Mesenchymal stem cell (in vitro differentiated cells and primary cell): ENCODE results near the gene ROPN1L.

ENCODE experiments used
- DNase-seq: peaks from one replicate; pipeline ENCODE4 v3.0.0-alpha.2; 2013
- H2AFZ ChIP-seq: one replicate; pipeline ENCODE4 v1.6.1; 2013; ENCODE audit warnings: low read depth, mild to moderate bottlenecking, control low read depth, inconsistent platforms, low read length, moderate library complexity
- H2AK5ac ChIP-seq: 2 replicates; pipeline ENCODE4 v1.6.1; 2013; ENCODE audit warnings: low read length, moderate library complexity, mild to moderate bottlenecking, inconsistent platforms; ENCODE audit not compliant: severe bottlenecking
- H2BK120ac ChIP-seq: one replicate; pipeline ENCODE4 v1.6.1; 2013; ENCODE audit warnings: low read depth, mild to moderate bottlenecking, inconsistent platforms, low read length, moderate library complexity
- H2BK12ac ChIP-seq, 2 experiments: one replicate each; pipeline ENCODE4 v1.6.1; 2013; ENCODE audit warnings: inconsistent platforms in 2 of 2, low read length in 2 of 2, mild to moderate bottlenecking in 2 of 2, moderate library complexity in 2 of 2, control low read depth in 1 of 2
- H2BK15ac ChIP-seq: one replicate; pipeline ENCODE4 v1.6.1; 2013; ENCODE audit warnings: mild to moderate bottlenecking, low read depth, inconsistent platforms; ENCODE audit not compliant: poor library complexity, severe bottlenecking
- H2BK5ac ChIP-seq: 2 replicates; pipeline ENCODE4 v1.6.1; 2013; ENCODE audit warnings: low read depth, mild to moderate bottlenecking, low read length, control low read depth, inconsistent platforms; ENCODE audit not compliant: poor library complexity, severe bottlenecking
- H3K14ac ChIP-seq, 2 experiments: one replicate each; pipeline ENCODE4 v1.6.1; 2013; ENCODE audit warnings: inconsistent platforms in 2 of 2, low read length in 2 of 2, control low read depth in 1 of 2, mild to moderate bottlenecking in 1 of 2, moderate library complexity in 1 of 2
- H3K18ac ChIP-seq, 2 experiments: one replicate each; pipeline ENCODE4 v1.6.1; 2013; ENCODE audit warnings: inconsistent platforms in 2 of 2, low read length in 2 of 2, control low read depth in 1 of 2, low read depth in 1 of 2, mild to moderate bottlenecking in 1 of 2
- H3K23ac ChIP-seq, 2 experiments: one replicate each; pipeline ENCODE4 v1.6.1; 2013; ENCODE audit warnings: inconsistent platforms in 2 of 2, low read length in 2 of 2, mild to moderate bottlenecking in 2 of 2, moderate library complexity in 2 of 2, control low read depth in 1 of 2
- H3K27ac ChIP-seq: 2 replicates; pipeline ENCODE4 v1.5.1; 2013; ENCODE audit warnings: mild to moderate bottlenecking, moderate library complexity, low read length, control low read depth, inconsistent platforms; ENCODE audit not compliant: poor library complexity, severe bottlenecking
- H3K27me3 ChIP-seq, 2 experiments: 2 replicates each; pipeline versions ENCODE4 v1.6.1 to v1.7.0; 2013; ENCODE audit warnings: low read length in 2 of 2, mild to moderate bottlenecking in 2 of 2, moderate library complexity in 2 of 2, control low read depth in 1 of 2, inconsistent platforms in 1 of 2; ENCODE audit not compliant: control insufficient read depth in 1 of 2, insufficient read depth in 1 of 2
- H3K36me3 ChIP-seq, 2 experiments: 2 replicates each; pipeline versions ENCODE4 v1.6.1 to v1.7.0; 2013; ENCODE audit warnings: low read length in 2 of 2, control low read depth in 1 of 2, inconsistent platforms in 1 of 2, low read depth in 1 of 2, mild to moderate bottlenecking in 1 of 2; ENCODE audit not compliant: insufficient read depth in 2 of 2, control insufficient read depth in 1 of 2
- H3K4ac ChIP-seq, 2 experiments: one replicate each; pipeline ENCODE4 v1.6.1; 2013; ENCODE audit warnings: inconsistent platforms in 2 of 2, low read length in 2 of 2, mild to moderate bottlenecking in 2 of 2, moderate library complexity in 2 of 2, control low read depth in 1 of 2, low read depth in 1 of 2
- H3K4me1 ChIP-seq: 2 replicates; pipeline ENCODE4 v1.6.1; 2013; ENCODE audit warnings: low read depth, low read length, control low read depth; ENCODE audit not compliant: control insufficient read depth, insufficient read depth
- H3K4me2 ChIP-seq: 2 replicates; pipeline ENCODE4 v1.6.1; 2013; ENCODE audit warnings: low read length, mild to moderate bottlenecking, inconsistent platforms; ENCODE audit not compliant: poor library complexity, severe bottlenecking
- H3K4me3 ChIP-seq, 2 experiments: 2 replicates each; pipeline versions ENCODE4 v1.5.1 to v1.7.0; 2013; ENCODE audit warnings: low read length in 2 of 2, mild to moderate bottlenecking in 2 of 2, control low read depth in 1 of 2, low read depth in 1 of 2; ENCODE audit not compliant: insufficient read depth in 1 of 2
- H3K79me1 ChIP-seq: replicated peaks from 2 replicates; pipeline ENCODE4 v1.6.1; 2013; ENCODE audit warnings: mild to moderate bottlenecking, control low read depth, low read length, inconsistent platforms; ENCODE audit not compliant: poor library complexity, severe bottlenecking
- H3K9ac ChIP-seq: 2 replicates; pipeline ENCODE4 v1.7.0; 2013; ENCODE audit warnings: mild to moderate bottlenecking, low read length, moderate library complexity
- H3K9me3 ChIP-seq: 2 replicates; pipeline ENCODE4 v1.7.0; 2013; ENCODE audit warnings: mild to moderate bottlenecking, low read length; ENCODE audit not compliant: control insufficient read depth
- H4K8ac ChIP-seq: one replicate; pipeline ENCODE4 v1.6.1; 2013; ENCODE audit warnings: inconsistent platforms, mild to moderate bottlenecking, low read length, moderate library complexity
- H4K91ac ChIP-seq: one replicate; pipeline ENCODE4 v1.6.1; 2013; ENCODE audit warnings: mild to moderate bottlenecking, low read length, inconsistent platforms
- WGBS: methylation state at CpG from one replicate; pipeline ENCODE4 v1.1.7; 2013; ENCODE audit warnings: mixed read lengths; 5-methylcytosine and 5-hydroxymethylcytosine counted together

The ROPN1L gene

DNA sequence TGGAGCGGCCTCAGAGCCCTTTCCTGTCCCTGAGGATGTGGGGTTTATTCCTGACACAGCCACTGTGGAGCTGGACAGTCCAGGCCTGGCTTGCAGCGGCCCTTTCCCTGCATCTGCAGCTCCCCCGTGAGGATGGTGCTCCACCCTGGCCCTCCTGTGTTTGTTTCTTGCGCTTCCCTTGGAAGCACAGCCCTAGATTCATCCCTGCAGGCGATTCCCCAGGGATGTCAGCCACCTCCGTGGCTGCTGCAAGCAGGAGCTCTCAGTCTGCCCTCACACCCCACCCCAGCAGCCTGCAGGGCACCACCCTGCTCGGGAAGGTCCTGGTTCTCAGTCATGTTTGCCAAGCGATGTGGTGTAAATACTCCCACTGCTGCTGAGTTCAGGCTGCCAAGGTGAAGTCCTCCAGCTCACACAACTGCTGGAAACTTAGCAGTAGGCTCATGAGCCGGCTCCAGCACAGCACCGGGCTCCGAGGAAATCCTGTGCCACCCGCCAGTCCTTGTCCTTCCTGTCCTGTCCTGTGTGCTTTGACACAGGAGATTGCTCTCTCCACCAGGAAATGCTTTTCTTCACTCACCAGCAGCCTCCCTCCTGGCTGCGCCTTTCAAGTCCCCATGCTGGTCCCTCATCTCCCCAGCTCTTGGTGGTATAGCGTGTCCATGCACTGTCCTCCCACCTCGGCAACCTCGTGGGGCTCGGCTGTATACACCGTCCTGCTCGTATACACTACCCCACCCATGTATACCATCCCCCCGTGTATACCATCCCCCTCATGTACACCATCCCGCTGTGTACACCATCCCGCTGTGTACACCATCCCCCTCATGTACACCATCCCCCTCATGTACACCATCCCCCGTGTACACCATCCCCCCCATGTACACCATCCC, 16.2 kb downstream of the ROPN1L start:
- WGBS = 80% methylated on average over 22 of the region's 23 CpGs
- peak overlapping the region in 1 of 2 experiments; percentile 21 for H2BK12ac ChIP-seq
- H2AFZ ChIP-seq = no peak overlapping the region
- no peak overlapping the region for H3K23ac ChIP-seq
- no peak overlapping the region for H3K4ac ChIP-seq
- peak overlapping the region; percentile 32 for H3K9ac ChIP-seq
- H3K9me3 ChIP-seq = no peaks in the 10 kb centered on the region
- H4K91ac ChIP-seq = no peak overlapping the region
- no peak overlapping the region for H2BK120ac ChIP-seq
- no peak overlapping the region for H3K18ac ChIP-seq
- H2BK15ac ChIP-seq = no peak overlapping the region
- H3K4me1 ChIP-seq = peaks cover 26% of the 10 kb centered on the region
- H2AK5ac ChIP-seq = no peak overlapping the region
- H3K27ac ChIP-seq = no peak overlapping the region
- H3K4me3 ChIP-seq = no peak overlapping the region
- H4K8ac ChIP-seq = peak overlapping the region; percentile 25
- H2BK5ac ChIP-seq = no peak overlapping the region
- DNase-seq = no peak
- H3K14ac ChIP-seq = peak overlapping the region in 1 of 2 experiments; percentile 45
- H3K27me3 ChIP-seq = no peaks in the 10 kb centered on the region
- no peaks in the 10 kb centered on the region for H3K36me3 ChIP-seq
- no peaks in the 10 kb centered on the region for H3K79me1 ChIP-seq
- no peak overlapping the region for H3K4me2 ChIP-seq

DNA sequence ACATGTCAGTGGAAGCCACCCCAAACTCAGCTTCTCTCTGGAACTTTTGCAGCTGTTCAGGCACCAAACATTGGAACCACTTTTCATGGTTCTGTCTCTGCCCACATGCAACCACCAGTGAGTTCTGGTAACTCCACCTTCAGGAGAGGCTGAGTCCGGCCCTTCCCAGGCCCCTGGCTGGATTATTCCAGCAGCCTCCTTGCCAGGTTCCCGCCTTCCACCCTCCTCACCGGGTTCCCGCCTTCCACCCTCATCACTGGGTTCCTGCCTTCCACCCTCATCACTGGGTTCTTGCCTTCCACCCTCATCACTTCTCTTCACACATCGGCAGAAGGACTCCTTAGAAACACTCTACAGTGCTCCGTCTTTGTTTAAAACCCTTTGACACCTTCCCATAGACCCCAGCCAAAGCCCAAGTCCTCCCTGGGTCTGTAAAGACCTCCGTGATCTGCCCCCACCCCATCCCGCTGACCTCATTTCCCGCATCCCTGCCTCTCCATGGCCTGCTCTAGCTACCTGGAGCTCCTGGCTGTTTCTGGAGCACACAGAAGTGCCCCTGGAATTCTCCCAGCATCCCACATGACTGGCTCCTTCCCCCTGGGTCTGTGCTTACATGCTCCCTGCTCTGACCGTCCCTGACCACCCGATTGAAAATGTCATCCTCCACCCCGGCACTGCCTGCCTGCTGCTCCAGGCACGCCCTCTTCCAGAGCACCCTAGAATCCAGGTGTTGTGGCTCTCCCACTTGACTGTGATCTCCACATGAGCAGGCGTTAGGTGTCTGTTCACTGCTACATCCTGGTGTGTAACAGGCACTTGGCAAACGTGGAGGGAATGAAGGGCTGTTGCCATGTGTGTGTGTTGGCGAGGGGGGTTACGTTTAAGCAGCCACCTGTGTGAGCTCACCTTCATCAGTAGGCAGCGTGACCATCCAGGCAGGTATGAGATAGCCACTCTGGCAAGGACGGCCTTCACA, 17.7 kb downstream of the ROPN1L start:
- Histone ChIP-seq H3K23ac (no peak overlapping the region), H2BK12ac (no peak overlapping the region), H3K27me3 (no peaks in the 10 kb centered on the region), H3K4me2 (no peak overlapping the region), H3K9me3 (no peaks in the 10 kb centered on the region), H3K4me3 (no peak overlapping the region), H2BK120ac (no peak overlapping the region), H3K14ac (no peak overlapping the region), H2AFZ (no peak overlapping the region), H3K36me3 (no peaks in the 10 kb centered on the region), H2BK15ac (no peak overlapping the region), H4K8ac (no peak overlapping the region), H4K91ac (no peak overlapping the region), H3K27ac (no peak overlapping the region), H3K18ac (no peak overlapping the region), H2AK5ac (no peak overlapping the region), H3K9ac (no peak overlapping the region), H2BK5ac (no peak overlapping the region), H3K4ac (no peak overlapping the region), H3K4me1 (peaks cover 23% of the 10 kb centered on the region), H3K79me1 (no peaks in the 10 kb centered on the region)
- no peak for DNase-seq
- 90% methylated on average over 19 of the region's 19 CpGs for WGBS

DNA sequence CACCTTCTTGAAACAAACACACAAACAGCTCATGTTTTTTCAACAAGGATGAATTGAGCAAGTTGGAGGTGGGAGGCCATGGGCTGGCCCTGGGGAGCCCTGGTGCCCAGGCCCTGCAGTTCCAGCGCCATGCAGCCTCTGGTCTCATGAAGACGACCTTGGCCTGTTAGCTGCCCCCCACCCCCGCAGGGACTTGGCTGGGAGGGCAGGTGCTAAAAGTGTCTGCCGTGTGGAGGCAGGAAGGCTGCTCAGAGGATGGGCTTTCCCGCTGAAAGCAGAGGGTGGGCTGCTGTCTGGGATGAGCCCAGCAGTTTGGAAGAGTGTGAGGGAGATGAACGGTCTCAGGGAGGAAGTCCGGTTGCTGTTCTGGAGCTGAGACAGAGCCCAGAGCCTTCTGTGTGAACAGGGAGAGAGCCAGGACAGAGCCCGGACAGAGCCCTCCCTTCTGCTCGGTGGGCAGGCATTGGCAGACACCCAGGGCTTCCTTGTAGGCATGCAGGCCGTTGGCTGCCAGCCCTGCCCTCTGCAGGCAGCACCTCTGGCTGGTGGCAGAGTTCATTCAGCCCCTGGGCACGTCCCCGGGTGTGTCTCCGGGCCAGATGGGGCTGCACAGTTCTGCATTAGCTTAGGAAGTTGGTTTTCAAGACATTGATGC, 18.7 kb downstream of the ROPN1L start:
- no peak for DNase-seq
- no peak overlapping the region for H2AK5ac ChIP-seq
- no peak overlapping the region for H2AFZ ChIP-seq
- no peak overlapping the region for H3K9ac ChIP-seq
- H3K4ac ChIP-seq = no peak overlapping the region
- no peak overlapping the region for H4K8ac ChIP-seq
- peaks cover 14% of the 10 kb centered on the region for H3K4me1 ChIP-seq
- H3K27ac ChIP-seq = no peak overlapping the region
- no peaks in the 10 kb centered on the region for H3K9me3 ChIP-seq
- no peak overlapping the region for H3K4me2 ChIP-seq
- no peak overlapping the region for H3K4me3 ChIP-seq
- no peak overlapping the region for H2BK5ac ChIP-seq
- H3K27me3 ChIP-seq = no peaks in the 10 kb centered on the region
- no peak overlapping the region for H2BK12ac ChIP-seq
- WGBS = 72% methylated on average over 13 of the region's 13 CpGs
- H3K36me3 ChIP-seq = no peaks in the 10 kb centered on the region
- no peaks in the 10 kb centered on the region for H3K79me1 ChIP-seq
- no peak overlapping the region for H2BK15ac ChIP-seq
- no peak overlapping the region for H3K18ac ChIP-seq
- H2BK120ac ChIP-seq = no peak overlapping the region
- no peak overlapping the region for H3K14ac ChIP-seq
- no peak overlapping the region for H3K23ac ChIP-seq
- no peak overlapping the region for H4K91ac ChIP-seq
